Measurements from ENCODE around the gene TXNIP.

DNA sequence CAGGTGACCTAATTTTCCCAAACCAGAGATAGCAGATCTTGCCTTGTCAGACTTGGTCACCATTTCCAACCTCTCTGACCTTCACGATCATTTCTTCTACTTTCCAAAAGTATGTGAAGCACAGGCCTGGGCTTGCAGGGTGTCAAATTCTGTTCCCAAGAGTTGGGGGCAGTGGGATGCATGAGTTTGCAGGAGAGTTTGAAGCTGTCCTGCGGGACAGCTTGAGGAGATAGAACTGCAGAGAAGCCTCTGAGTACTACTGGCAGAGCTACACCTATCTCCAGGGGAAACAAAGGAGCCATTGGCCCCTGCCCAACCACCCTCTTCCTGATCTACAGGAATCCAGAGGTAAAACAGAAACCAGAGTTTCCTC, 11.3 kb downstream of the TXNIP start:
- TF ChIP-seq, protein P1, sequence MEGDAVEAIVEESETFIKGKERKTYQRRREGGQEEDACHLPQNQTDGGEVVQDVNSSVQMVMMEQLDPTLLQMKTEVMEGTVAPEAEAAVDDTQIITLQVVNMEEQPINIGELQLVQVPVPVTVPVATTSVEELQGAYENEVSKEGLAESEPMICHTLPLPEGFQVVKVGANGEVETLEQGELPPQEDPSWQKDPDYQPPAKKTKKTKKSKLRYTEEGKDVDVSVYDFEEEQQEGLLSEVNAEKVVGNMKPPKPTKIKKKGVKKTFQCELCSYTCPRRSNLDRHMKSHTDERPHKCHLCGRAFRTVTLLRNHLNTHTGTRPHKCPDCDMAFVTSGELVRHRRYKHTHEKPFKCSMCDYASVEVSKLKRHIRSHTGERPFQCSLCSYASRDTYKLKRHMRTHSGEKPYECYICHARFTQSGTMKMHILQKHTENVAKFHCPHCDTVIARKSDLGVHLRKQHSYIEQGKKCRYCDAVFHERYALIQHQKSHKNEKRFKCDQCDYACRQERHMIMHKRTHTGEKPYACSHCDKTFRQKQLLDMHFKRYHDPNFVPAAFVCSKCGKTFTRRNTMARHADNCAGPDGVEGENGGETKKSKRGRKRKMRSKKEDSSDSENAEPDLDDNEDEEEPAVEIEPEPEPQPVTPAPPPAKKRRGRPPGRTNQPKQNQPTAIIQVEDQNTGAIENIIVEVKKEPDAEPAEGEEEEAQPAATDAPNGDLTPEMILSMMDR (IDR thresholded peaks at IDR 0.05 in 2 of 3, conservative IDR thresholded peaks at IDR 0.05 in 1 of 3; ENCODE audit: borderline replicate concordance in 1 of 3, insufficient read depth in 1 of 3, low read depth in 2 of 3, low read length in 2 of 3), result no peak
- TF ChIP-seq POLR2AphosphoS5 (IDR thresholded peaks at IDR 0.05; ENCODE audit: low read depth, low read length) (no peak), POLR2A (IDR thresholded peaks at IDR 0.05; ENCODE audit: borderline replicate concordance, extremely low read depth, insufficient read depth, insufficient read length) (no peak), RAD21 (IDR thresholded peaks at IDR 0.05; ENCODE audit: low read depth) (no peak), JUND (IDR thresholded peaks at IDR 0.05) (no peak), YY1 (IDR thresholded peaks at IDR 0.05; ENCODE audit: extremely low read depth, insufficient replicate concordance, low read depth, low read length) (no peak)
- TF ChIP-seq, protein P2, sequence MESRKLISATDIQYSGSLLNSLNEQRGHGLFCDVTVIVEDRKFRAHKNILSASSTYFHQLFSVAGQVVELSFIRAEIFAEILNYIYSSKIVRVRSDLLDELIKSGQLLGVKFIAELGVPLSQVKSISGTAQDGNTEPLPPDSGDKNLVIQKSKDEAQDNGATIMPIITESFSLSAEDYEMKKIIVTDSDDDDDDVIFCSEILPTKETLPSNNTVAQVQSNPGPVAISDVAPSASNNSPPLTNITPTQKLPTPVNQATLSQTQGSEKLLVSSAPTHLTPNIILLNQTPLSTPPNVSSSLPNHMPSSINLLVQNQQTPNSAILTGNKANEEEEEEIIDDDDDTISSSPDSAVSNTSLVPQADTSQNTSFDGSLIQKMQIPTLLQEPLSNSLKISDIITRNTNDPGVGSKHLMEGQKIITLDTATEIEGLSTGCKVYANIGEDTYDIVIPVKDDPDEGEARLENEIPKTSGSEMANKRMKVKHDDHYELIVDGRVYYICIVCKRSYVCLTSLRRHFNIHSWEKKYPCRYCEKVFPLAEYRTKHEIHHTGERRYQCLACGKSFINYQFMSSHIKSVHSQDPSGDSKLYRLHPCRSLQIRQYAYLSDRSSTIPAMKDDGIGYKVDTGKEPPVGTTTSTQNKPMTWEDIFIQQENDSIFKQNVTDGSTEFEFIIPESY (IDR thresholded peaks at IDR 0.05; ENCODE audit: extremely low read depth, insufficient replicate concordance, low read length), result no peak
